BE2C (cell line): ENCODE measurements around the gene HOXB7.

Experiments used
- DNase-seq: peaks from one replicate; pipeline ENCODE4 v3.0.0-alpha.2; 2020
- H3K27me3 ChIP-seq: fragments of 250-450 bp; sonication (Bioruptor Pico); 2 replicates; pipeline ENCODE4 v1.5.1; 2020; ENCODE audit warnings: mild to moderate bottlenecking
- H3K36me3 ChIP-seq: fragments of 250-450 bp; sonication (Bioruptor Pico); 2 replicates; pipeline ENCODE4 v1.5.1; 2020; ENCODE audit warnings: mild to moderate bottlenecking
- H3K4me1 ChIP-seq: fragments of 250-450 bp; sonication (Bioruptor Pico); 2 replicates; pipeline ENCODE4 v1.5.1; 2020
- H3K4me3 ChIP-seq: 2 replicates; pipeline ENCODE4 v1.5.1; 2011; ENCODE audit warnings: low read depth, low read length
- H3K9me3 ChIP-seq: fragments of 250-450 bp; sonication (Bioruptor Pico); 2 replicates; pipeline ENCODE4 v1.5.1; 2020
- CTCF ChIP-seq: IDR thresholded peaks from 2 replicates; pipeline ENCODE4 v1.5.1; 2012; ENCODE audit warnings: mild to moderate bottlenecking, low read depth, low read length

The HOXB7 gene

GRCh38 chr17:48646183-48647102 is 35.6 kb upstream of the HOXB7 start:
- DNase-seq, result no peak
- no peaks in the 10 kb centered on the region for H3K4me1 ChIP-seq
- TF ChIP-seq CTCF, result no peak
- H3K27me3 ChIP-seq, result peaks cover 83% of the 10 kb centered on the region
- H3K36me3 ChIP-seq, result no peaks in the 10 kb centered on the region
- H3K4me3 ChIP-seq, result no peak overlapping the region
- H3K9me3 ChIP-seq, result no peaks in the 10 kb centered on the region

- TF ChIP-seq CTCF, result no peak
- no peaks in the 10 kb centered on the region for H3K36me3 ChIP-seq
- H3K4me3 ChIP-seq, result no peak overlapping the region
- H3K9me3 ChIP-seq, result no peaks in the 10 kb centered on the region
- no peaks in the 10 kb centered on the region for H3K4me1 ChIP-seq
- peaks cover 90% of the 10 kb centered on the region for H3K27me3 ChIP-seq
- no peak for DNase-seq
These were observed 34.9 kb upstream of the HOXB7 start for GRCh38 chr17:48645639-48646182.

GRCh38 chr17:48644910-48645557 is 34.2 kb upstream of the HOXB7 start:
- no peak for DNase-seq
- peaks cover 96% of the 10 kb centered on the region for H3K27me3 ChIP-seq
- no peak overlapping the region for H3K4me3 ChIP-seq
- no peak for TF ChIP-seq CTCF
- no peaks in the 10 kb centered on the region for H3K36me3 ChIP-seq
- H3K9me3 ChIP-seq, result no peaks in the 10 kb centered on the region
- H3K4me1 ChIP-seq, result no peaks in the 10 kb centered on the region

GRCh38 chr17:48644159-48644558 is 33.3 kb upstream of the HOXB7 start:
- Histone ChIP-seq H3K9me3 (no peaks in the 10 kb centered on the region), H3K4me3 (no peak overlapping the region), H3K4me1 (no peaks in the 10 kb centered on the region), H3K27me3 (peaks cover 100% of the 10 kb centered on the region), H3K36me3 (no peaks in the 10 kb centered on the region)
- no peak for TF ChIP-seq CTCF
- DNase-seq, result no peak

- H3K27me3 ChIP-seq, result peaks cover 100% of the 10 kb centered on the region
- DNase-seq, result no peak
- TF ChIP-seq CTCF, result no peak
- H3K4me1 ChIP-seq, result no peaks in the 10 kb centered on the region
- no peaks in the 10 kb centered on the region for H3K9me3 ChIP-seq
- no peak overlapping the region for H3K4me3 ChIP-seq
- no peaks in the 10 kb centered on the region for H3K36me3 ChIP-seq
These were observed 32.8 kb upstream of the HOXB7 start for GRCh38 chr17:48643697-48644012.
